Globus pallidus (tissue), 1 donor: ENCODE data around the gene ZBTB42.

Experiments
- DNase-seq: peaks from one replicate; pipeline ENCODE4 v3.0.0-alpha.2; 2015; ENCODE audit warnings: low spot score

ZBTB42 gene

GRCh38 chr14:104769324-104770071, 31.4 kb upstream of the ZBTB42 start:
- DNase-seq: no peak

GRCh38 chr14:104770072-104770579, 30.8 kb upstream of the ZBTB42 start:
- DNase-seq: no peak

GRCh38 chr14:104770851-104771272, 30.0 kb upstream of the ZBTB42 start:
- no peak for DNase-seq

- DNase-seq: no peak
Observed at GRCh38 chr14:104771374-104771773, 29.5 kb upstream of the ZBTB42 start.

- DNase-seq: no peak
Observed at GRCh38 chr14:104771918-104772706, 28.8 kb upstream of the ZBTB42 start.

- no peak for DNase-seq
Observed at GRCh38 chr14:104772707-104773504, 28.0 kb upstream of the ZBTB42 start.

GRCh38 chr14:104773505-104774452, 27.1 kb upstream of the ZBTB42 start:
- DNase-seq: no peak

- DNase-seq: no peak
Observed at GRCh38 chr14:104774453-104775072, 26.3 kb upstream of the ZBTB42 start.

- DNase-seq: no peak
Observed at GRCh38 chr14:104775073-104775489, 25.8 kb upstream of the ZBTB42 start.

- no peak for DNase-seq
Observed at GRCh38 chr14:104776481-104776880, 24.4 kb upstream of the ZBTB42 start.

GRCh38 chr14:104776961-104777807, 23.7 kb upstream of the ZBTB42 start:
- DNase-seq: no peak

GRCh38 chr14:104777808-104778249, 23.1 kb upstream of the ZBTB42 start:
- DNase-seq: no peak

- DNase-seq: no peak
Observed at GRCh38 chr14:104778694-104779331, 22.1 kb upstream of the ZBTB42 start.

GRCh38 chr14:104779776-104780512, 21.0 kb upstream of the ZBTB42 start:
- no peak for DNase-seq

GRCh38 chr14:104780513-104781030, 20.3 kb upstream of the ZBTB42 start:
- no peak for DNase-seq

GRCh38 chr14:104781271-104782077, 19.4 kb upstream of the ZBTB42 start:
- no peak for DNase-seq

- no peak for DNase-seq
Observed at GRCh38 chr14:104782086-104782807, 18.7 kb upstream of the ZBTB42 start.
